ENCODE results near the gene VEGFA.

The VEGFA gene

GRCh38 chr6:43758617-43759050 is 11.4 kb upstream of the VEGFA start:
- Histone ChIP-seq H3K27me3 (ENCODE audit: insufficient read depth, low read length, poor library complexity, severe bottlenecking) (no peaks in the 10 kb centered on the region), H3K4me1 (ENCODE audit: insufficient read depth, low read length, poor library complexity, severe bottlenecking) (no peaks in the 10 kb centered on the region), H3K9ac (ENCODE audit: low read depth, low read length, poor library complexity, severe bottlenecking) (no peak overlapping the region), H3K79me2 (ENCODE audit: insufficient read depth, low read length) (no peaks in the 10 kb centered on the region), H3K4me2 (ENCODE audit: low read depth, low read length, poor library complexity, severe bottlenecking) (no peak overlapping the region), H3K4me3 (ENCODE audit: low read length, poor library complexity, severe bottlenecking) (no peak overlapping the region), H3K9me2 (replicated peaks; ENCODE audit: low read depth, low read length) (no peaks in the 10 kb centered on the region), H3K36me3 (ENCODE audit: insufficient read depth, low read length) (no peaks in the 10 kb centered on the region), H4K20me1 (ENCODE audit: insufficient read depth, low read length, poor library complexity, severe bottlenecking) (no peaks in the 10 kb centered on the region), H3K9me3 (ENCODE audit: insufficient read depth, low read depth, low read length) (no peaks in the 10 kb centered on the region), H3F3A (ENCODE audit: low read depth) (no peaks in the 10 kb centered on the region), H2AFZ (ENCODE audit: low read length) (no peak overlapping the region)
- no peak for TF ChIP-seq EZH2phosphoT487 (IDR thresholded peaks at IDR 0.05; ENCODE audit: borderline replicate concordance)
- TF ChIP-seq, protein P1, sequence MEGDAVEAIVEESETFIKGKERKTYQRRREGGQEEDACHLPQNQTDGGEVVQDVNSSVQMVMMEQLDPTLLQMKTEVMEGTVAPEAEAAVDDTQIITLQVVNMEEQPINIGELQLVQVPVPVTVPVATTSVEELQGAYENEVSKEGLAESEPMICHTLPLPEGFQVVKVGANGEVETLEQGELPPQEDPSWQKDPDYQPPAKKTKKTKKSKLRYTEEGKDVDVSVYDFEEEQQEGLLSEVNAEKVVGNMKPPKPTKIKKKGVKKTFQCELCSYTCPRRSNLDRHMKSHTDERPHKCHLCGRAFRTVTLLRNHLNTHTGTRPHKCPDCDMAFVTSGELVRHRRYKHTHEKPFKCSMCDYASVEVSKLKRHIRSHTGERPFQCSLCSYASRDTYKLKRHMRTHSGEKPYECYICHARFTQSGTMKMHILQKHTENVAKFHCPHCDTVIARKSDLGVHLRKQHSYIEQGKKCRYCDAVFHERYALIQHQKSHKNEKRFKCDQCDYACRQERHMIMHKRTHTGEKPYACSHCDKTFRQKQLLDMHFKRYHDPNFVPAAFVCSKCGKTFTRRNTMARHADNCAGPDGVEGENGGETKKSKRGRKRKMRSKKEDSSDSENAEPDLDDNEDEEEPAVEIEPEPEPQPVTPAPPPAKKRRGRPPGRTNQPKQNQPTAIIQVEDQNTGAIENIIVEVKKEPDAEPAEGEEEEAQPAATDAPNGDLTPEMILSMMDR (conservative IDR thresholded peaks at IDR 0.05; ENCODE audit: low read length): peak; percentile 95

- H3K36me3 ChIP-seq (ENCODE audit: insufficient read depth, low read length): no peaks in the 10 kb centered on the region
- H3F3A ChIP-seq (ENCODE audit: low read depth): no peaks in the 10 kb centered on the region
- no peak overlapping the region for H3K9ac ChIP-seq (ENCODE audit: low read depth, low read length, poor library complexity, severe bottlenecking)
- no peak overlapping the region for H3K4me3 ChIP-seq (ENCODE audit: low read length, poor library complexity, severe bottlenecking)
- H2AFZ ChIP-seq (ENCODE audit: low read length): no peak overlapping the region
- H3K9me2 ChIP-seq (replicated peaks; ENCODE audit: low read depth, low read length): no peaks in the 10 kb centered on the region
- no peaks in the 10 kb centered on the region for H3K27me3 ChIP-seq (ENCODE audit: insufficient read depth, low read length, poor library complexity, severe bottlenecking)
- H4K20me1 ChIP-seq (ENCODE audit: insufficient read depth, low read length, poor library complexity, severe bottlenecking): no peaks in the 10 kb centered on the region
- H3K79me2 ChIP-seq (ENCODE audit: insufficient read depth, low read length): no peaks in the 10 kb centered on the region
- H3K9me3 ChIP-seq (ENCODE audit: insufficient read depth, low read depth, low read length): no peaks in the 10 kb centered on the region
- H3K4me1 ChIP-seq (ENCODE audit: insufficient read depth, low read length, poor library complexity, severe bottlenecking): no peaks in the 10 kb centered on the region
- H3K4me2 ChIP-seq (ENCODE audit: low read depth, low read length, poor library complexity, severe bottlenecking): no peak overlapping the region
- TF ChIP-seq, protein P1 (conservative IDR thresholded peaks at IDR 0.05; ENCODE audit: low read length): no peak
- no peak for TF ChIP-seq EZH2phosphoT487 (IDR thresholded peaks at IDR 0.05; ENCODE audit: borderline replicate concordance)
Measured at GRCh38 chr6:43759136-43759906, 10.7 kb upstream of the VEGFA start.

GRCh38 chr6:43759907-43760206 is 10.2 kb upstream of the VEGFA start:
- no peak overlapping the region for H3K4me2 ChIP-seq (ENCODE audit: low read depth, low read length, poor library complexity, severe bottlenecking)
- no peaks in the 10 kb centered on the region for H4K20me1 ChIP-seq (ENCODE audit: insufficient read depth, low read length, poor library complexity, severe bottlenecking)
- H2AFZ ChIP-seq (ENCODE audit: low read length): no peak overlapping the region
- H3K36me3 ChIP-seq (ENCODE audit: insufficient read depth, low read length): no peaks in the 10 kb centered on the region
- TF ChIP-seq, protein P1 (conservative IDR thresholded peaks at IDR 0.05; ENCODE audit: low read length): no peak
- TF ChIP-seq EZH2phosphoT487 (IDR thresholded peaks at IDR 0.05; ENCODE audit: borderline replicate concordance): no peak
- H3K9ac ChIP-seq (ENCODE audit: low read depth, low read length, poor library complexity, severe bottlenecking): no peak overlapping the region
- no peaks in the 10 kb centered on the region for H3K4me1 ChIP-seq (ENCODE audit: insufficient read depth, low read length, poor library complexity, severe bottlenecking)
- H3K27me3 ChIP-seq (ENCODE audit: insufficient read depth, low read length, poor library complexity, severe bottlenecking): no peaks in the 10 kb centered on the region
- H3K9me3 ChIP-seq (ENCODE audit: insufficient read depth, low read depth, low read length): no peaks in the 10 kb centered on the region
- H3K9me2 ChIP-seq (replicated peaks; ENCODE audit: low read depth, low read length): no peaks in the 10 kb centered on the region
- no peaks in the 10 kb centered on the region for H3F3A ChIP-seq (ENCODE audit: low read depth)
- H3K4me3 ChIP-seq (ENCODE audit: low read length, poor library complexity, severe bottlenecking): no peak overlapping the region
- H3K79me2 ChIP-seq (ENCODE audit: insufficient read depth, low read length): no peaks in the 10 kb centered on the region

All from Loucy (cell line).